GM18870 (cell line): ENCODE results near the gene KIZ.
"Not testable (repeated sequence)": the region's sequence is repeated elsewhere in the genome, so short reads cannot be mapped to it uniquely, and the experiment has no call there.

Source experiments
- ATAC-seq: cut with Tn5 transposase; IDR thresholded peaks from one replicate; pipeline ENCODE4 v1.9.1; 2021; ENCODE audit warnings: moderate library complexity; ENCODE audit not compliant: unreplicated experiment

KIZ gene

DNA sequence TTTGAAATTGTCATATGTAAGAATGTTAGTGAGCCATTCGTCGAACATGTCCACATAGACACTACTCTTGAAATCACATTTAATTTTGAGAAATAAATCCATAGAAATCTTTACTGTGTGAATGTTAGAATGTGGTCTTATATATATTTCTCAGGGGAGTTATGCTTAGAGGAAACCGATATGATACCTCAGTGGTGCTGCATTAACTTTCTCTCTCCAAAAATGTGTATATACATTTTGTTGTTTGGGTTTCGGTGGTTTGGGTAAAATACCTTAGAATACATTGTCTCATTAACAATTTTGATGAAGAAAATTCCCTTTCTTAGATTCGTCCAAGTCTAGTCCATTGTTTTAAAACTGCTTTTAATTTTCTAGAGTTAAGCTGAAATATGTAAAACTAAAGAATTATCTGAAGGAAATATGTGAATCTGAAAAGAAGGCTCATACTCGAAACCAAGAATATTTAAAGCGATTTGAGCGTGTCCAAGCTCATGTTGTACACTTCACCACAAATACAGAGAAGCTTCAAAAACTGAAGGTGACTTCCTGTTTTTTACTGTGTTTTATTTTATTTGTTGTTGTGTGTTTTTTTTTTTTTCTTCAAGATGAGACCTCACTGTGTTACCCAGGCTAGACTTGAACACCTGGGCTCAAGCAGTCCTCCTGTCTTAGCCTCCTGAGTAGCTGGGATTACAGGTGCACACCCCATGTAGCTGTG lies 10.3 kb downstream of the KIZ start:
- ATAC-seq: no peak

DNA sequence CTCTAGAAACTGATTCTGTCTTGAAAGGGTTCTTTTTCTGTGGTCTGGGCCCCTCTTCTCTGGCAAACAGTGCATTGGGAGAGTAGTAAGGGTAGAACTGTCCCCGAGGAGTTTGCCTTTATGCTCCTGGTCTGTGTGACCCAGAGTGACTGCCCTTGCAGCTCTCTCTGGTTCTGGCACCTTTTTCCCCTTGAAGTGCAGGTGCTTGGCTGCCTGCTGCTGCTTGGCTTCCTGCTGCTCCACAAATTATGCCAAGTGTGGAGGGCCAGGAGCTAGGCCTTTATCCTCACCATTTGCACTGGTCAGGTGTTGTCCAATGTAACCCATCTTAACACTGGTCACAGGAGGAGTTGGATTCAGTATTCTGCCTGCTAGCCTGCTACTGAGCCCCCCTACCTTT lies 11.2 kb downstream of the KIZ start:
- ATAC-seq: no peak

DNA sequence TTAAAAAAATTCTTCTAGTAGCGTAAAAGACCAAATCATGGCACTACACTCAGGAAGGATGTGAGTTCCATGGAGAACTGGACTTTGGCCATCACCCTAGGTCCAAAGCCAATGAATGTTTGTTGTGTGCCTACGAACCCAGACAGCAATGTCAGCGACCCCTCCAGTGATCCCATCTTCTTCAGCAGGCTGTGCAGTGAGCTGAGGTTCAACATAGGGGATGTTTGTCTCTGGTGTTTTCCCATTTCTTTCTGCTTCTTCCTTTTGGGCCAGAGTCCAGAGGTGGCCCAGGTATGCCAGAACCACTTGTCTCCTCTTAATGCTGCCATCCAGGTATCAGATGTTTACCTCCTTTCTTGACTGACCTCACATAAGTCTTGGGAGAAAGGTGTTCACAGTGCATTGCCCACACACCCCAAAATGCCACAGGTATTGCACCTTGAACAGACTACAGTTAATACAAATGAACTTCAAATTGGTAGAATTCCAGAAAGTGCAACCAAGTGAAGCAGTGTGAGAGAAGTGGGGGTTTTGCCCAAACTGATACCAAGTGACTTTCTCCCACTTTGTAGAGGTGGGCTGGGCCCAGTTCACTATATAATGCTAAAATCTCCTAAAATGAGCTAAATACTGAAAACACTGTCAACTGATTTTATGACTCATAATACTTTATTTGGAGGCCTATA lies 14.1 kb downstream of the KIZ start:
- ATAC-seq: no peak

DNA sequence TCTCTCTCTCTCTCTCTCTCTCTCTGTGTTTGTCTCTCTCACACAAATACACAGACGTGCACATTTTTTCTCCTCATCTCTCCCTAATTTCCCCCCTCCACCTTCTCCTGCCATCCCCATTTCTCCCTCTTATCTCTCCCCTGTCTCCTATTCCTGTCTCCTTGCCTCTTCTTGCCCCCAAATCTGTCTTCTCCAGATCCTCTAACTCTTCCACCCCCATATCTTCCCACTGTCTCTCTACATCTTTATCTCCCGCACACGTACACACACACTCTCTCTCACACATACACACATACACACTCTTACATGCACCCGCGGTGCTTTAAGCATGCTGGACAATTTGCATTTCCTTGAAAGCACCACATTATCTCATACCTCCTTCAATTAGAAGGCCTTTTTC lies 15.9 kb downstream of the KIZ start:
- ATAC-seq: no peak

DNA sequence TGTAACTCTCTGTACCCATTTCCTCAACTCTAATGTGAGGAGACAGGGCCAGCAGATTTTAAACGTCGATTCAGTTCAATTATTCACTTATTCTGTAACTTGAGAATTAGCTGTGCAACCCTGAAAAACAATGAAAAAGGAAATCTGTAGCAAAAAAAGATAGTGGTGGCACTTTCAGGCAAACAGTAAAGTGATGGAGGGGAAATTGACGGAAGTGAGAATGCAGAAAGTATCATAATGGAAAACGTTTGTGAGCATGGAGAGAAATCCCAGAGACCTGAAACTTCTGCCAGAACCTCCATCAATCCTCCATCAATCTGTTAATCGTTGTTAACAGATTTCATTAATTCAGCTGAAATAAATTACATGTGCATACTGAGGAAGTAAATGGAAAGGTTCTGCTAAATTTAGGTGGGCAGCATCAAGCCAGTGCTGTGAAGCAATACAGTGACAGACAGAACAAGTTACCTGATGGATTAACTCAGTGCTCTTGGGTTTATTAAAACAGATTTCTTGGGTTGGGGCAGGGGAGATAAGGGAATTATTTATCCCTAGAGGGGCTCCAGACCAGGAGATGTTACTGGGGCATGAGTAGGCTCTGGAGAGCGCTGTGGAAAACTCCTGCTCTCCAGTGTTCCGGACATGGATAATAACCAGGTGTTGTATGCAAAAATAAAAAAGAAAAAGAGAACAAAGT lies 17.5 kb downstream of the KIZ start:
- no peak for ATAC-seq

DNA sequence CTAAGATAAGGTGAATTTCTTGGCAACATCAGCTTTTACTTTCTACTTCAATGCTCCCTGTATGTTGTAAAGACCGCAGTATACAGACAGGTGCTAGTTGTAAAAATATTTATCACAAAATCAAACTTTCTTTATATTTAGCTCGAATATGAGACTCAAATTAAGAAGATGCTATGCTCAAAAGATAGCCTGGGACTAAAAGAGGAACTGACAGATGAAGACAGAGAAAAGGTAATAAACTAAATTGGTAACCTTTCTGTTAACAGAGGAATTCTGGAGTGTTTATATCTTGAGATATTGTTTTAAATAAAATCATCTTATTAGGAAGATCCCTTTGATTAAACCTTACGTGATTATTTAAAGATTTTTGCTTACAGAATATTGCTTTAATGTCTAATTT lies 19.5 kb downstream of the KIZ start:
- ATAC-seq: no peak

DNA sequence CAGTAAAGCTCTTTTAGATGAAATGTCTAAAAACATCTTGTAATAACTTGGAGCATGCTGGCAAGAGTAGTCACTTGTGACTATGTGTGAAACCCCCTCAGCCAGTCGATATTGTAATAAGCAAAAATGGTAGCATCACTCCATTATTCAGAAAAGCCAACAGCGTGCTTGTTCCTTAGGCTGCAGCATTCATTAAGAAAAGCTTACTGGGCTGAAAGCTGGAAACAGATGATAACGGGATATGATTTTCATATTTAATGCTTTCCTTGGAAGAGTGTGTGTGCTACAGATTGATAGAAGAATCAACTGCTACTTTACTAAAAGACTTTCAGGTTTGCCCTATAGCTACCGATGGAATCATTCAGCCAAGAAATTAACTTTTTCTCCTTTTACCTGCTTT lies 20.3 kb downstream of the KIZ start:
- ATAC-seq: no peak

GRCh38 chr20:21147593-21147992 lies 21.7 kb downstream of the KIZ start:
- no peak for ATAC-seq

DNA sequence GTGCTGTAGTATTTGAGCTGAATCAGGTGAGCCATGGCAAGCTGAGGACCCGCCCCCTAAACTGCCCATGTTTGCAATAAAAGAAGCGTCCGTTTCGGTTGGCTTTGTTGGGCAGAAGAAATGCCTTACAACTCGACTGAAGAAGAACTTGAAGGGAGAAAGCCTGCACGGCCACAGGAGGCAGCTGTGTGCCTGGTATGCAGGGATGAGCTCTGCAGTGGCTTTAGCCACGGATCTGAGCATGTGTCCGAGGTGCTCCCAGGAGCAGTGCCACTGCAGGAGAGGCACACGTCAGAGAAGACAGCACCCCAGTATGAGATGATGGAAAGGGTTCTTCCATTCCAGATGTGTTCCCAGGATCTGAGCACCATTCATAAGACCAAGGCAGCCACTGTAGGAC lies 23.5 kb downstream of the KIZ start:
- ATAC-seq: no peak

DNA sequence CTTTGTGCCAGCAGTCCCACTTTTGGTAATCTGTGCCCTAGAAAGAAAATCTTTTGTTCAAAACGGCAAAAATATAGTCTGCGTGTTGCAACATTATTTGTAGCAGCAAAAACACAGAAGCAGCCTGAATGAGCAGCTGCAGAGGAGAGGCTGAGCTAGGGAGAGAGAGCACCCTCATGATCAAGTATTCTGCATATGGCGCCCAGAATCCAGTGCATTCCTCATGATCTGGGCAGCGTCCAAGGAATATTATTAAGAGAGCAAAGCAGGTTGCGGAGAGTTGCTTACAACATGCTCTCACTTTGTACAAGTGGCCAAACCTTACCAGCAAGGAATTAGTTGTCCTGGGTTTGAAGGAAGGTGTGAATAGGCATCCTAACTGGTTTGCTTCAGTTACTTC lies 25.9 kb downstream of the KIZ start:
- ATAC-seq: no peak

DNA sequence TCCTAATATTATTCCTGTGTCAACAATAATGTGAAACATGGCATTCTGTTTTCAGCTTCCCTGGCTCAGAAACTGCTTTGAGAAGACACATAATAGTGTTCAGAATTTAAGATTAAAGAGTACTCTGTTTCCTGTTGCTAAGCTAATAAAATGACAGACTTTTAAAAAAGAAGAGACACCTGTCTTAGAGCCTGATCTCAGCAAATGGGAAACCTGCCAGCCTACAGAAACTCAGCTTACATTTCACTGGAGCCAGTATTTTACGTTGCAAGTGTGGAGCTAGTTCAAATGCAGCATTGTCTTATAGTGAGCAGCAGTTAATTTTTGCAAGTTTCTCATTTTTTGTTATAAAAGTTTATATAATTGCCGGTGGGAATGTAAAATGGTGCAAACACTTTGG lies 28.8 kb downstream of the KIZ start:
- no peak for ATAC-seq

- no peak for ATAC-seq
These were observed 29.4 kb downstream of the KIZ start for GRCh38 chr20:21155268-21155667.

GRCh38 chr20:21156266-21156665 lies 30.4 kb downstream of the KIZ start:
- ATAC-seq: no peak

GRCh38 chr20:21157006-21157405 lies 31.1 kb downstream of the KIZ start:
- no peak for ATAC-seq

GRCh38 chr20:21159658-21160380 lies 33.9 kb downstream of the KIZ start:
- no peak for ATAC-seq

DNA sequence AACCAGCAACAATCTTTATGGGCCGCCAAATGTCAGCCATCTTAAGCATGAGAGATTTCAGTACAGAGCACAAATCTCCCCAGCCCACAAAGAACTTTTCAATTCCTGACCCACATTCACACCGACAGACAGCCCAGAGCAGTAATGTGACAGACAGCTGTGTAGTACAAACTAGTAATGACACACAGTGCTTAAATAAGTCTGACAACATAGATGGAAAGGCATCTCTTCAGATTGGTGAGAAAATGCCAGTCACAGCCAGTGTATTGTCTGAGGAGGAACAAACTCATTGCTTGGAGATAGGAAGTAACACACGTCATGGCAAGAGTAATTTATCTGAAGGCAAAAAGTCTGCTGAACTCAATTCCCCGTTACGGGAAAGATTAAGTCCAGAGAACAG lies 36.0 kb downstream of the KIZ start:
- no peak for ATAC-seq

DNA sequence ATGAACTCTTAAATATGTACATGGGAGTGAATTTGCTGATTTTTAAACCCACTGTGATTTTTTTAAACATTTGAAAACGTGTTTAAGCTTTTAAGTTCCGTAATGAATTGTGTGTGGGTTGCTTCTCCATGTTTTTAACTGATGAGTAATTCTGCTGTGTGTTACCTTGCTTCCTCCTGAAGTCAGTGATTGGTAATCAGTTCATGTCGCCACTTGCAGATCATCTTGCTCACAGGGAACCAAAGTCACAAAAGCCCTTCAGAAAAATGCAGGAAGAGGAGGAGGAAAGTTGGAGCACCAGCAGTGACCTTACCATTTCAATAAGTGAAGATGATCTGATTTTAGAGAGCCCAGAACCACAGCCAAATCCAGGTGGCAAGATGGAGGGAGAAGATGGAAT lies 36.7 kb downstream of the KIZ start:
- no peak for ATAC-seq

DNA sequence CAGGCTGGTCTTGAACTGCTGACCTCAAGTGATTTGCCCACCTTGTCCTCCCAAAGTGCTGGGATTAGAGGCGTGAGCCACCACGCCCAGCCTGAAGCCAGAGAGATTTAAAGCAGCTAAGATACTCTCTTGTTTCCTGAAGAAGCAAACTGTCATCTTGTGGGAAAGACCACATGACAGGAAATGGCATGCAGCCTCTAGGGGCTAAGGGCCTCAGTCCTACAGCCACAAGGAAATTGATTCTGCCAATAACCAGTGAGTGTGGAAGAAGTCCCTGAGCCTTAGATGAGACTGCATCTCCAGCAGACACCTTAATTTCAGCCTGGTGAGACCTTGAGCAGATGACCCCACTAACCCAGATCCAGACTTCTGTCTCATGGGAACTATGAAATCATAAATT lies 40.9 kb downstream of the KIZ start:
- no peak for ATAC-seq

DNA sequence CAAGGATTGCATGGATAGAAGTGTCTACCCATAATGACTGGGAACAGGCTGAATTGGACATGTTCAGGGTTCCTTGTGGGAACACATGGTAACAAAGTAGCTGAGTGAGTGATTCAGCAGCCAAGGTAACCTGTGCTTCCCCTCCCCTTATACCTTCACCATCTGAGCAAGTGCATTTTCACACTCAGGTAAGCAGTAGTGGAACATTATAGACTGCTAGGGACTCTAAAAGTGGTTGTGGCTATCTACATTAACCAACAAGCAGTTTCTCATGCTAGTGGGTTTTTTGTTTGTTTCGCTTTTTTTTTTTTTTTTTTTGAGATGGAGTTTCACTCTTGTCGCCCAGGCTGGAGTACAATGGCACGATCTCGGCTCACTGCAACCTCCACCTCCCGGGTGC lies 41.4 kb downstream of the KIZ start:
- ATAC-seq: no peak

- not testable (repeated sequence) for ATAC-seq
These were observed 42.2 kb downstream of the KIZ start for GRCh38 chr20:21168061-21168460.

- ATAC-seq: no peak
These were observed 46.7 kb downstream of the KIZ start for GRCh38 chr20:21172626-21173025.

- ATAC-seq: no peak
These were observed 47.6 kb downstream of the KIZ start for GRCh38 chr20:21173485-21173884.
